ENCODE measurements around the gene POTEJ.
"Not testable (repeated sequence)": the region's sequence is repeated elsewhere in the genome, so short reads cannot be mapped to it uniquely, and the experiment has no call there.

The POTEJ gene

DNA sequence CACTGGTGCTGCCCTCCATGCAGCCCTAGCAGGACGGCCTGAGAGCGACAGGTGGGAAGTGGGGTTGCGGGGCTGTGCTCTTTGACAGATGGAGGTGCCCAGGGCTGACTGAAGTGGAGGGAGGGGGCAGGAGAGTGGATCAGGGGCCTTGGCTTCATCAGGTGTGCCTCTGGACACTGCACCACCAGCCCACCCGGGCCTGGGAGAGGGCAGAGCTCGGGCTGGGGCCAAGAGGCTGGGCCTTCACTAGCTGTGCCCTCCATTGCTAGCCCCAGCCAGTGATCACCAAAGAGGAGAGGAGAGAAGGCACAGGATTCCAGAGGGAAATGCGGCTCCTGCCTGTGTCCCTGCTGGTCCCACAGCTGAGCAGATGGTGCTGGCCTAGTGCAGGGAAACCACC is 14.5 kb upstream of the POTEJ start:
- H3K36me3 Mint-ChIP-seq (ENCODE audit: low read depth); H3K27ac Mint-ChIP-seq; H3K27me3 Mint-ChIP-seq; H3K4me1 Mint-ChIP-seq (ENCODE audit: low read depth); H3K4me3 Mint-ChIP-seq; H3K9me3 Mint-ChIP-seq: not testable (repeated sequence)

DNA sequence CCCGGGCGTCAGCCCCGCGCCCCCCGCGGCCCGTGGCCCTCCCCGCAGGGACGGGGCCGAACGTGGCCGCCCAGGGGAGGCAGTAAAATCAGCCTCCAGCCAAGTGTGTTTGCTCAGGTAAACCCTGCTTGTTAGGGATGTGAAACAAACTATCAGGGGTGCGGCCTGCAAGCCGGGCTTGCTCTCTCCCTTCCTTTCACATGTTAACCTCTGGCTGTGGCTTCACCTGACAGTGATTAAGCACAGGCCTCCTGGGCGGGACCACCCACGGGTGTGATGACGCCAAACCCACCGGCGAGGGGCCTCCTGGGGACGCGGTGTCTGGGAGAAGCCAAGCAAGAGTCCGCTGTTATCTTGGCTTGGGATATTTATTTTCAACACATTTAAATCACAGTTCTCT is 13.2 kb upstream of the POTEJ start:
- H3K4me1 Mint-ChIP-seq (ENCODE audit: low read depth); H3K9me3 Mint-ChIP-seq; H3K4me3 Mint-ChIP-seq; H3K27ac Mint-ChIP-seq; H3K36me3 Mint-ChIP-seq (ENCODE audit: low read depth); H3K27me3 Mint-ChIP-seq: not testable (repeated sequence)

DNA sequence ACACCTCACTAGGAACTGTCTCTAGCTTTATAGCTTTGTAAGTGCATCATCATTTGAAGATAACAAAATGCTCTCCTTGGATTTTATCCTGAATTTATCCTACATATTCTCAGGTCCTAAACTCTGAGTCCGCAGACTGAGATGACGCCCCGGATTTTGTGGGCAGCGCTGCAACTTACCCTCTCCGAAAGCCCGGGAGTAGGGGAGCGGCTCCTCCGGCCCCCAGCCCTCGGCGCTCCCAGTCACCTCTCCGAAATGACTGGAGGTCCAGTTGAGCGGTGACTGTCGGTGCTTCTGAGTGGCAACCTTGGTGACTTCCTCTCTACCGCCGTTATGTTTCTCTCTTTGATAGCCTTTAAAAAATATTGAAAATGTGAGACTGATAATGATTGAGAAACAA is 12.8 kb upstream of the POTEJ start:
- H3K27me3 Mint-ChIP-seq; H3K36me3 Mint-ChIP-seq (ENCODE audit: low read depth); H3K4me3 Mint-ChIP-seq; H3K4me1 Mint-ChIP-seq (ENCODE audit: low read depth); H3K27ac Mint-ChIP-seq; H3K9me3 Mint-ChIP-seq: not testable (repeated sequence)

DNA sequence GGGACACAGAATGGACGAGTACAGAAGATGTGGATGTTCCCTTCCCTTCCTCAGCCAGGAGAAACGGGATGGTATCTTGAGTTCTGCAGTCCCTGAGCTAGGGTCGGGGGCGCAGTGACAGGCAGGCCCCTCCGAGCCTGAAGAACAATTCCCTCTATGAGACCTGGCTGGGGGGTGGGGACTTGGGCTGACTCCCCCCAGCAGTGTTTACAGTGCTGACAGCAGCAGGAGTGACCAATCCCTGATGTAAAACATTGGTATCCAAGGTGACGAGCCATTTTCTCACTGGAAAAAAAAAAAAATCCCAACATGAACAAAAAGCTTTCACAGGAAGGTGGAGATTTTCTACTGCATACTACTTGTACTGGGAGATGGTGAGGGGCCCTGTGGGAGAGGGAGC is 11.8 kb upstream of the POTEJ start, which contains the start of gene CFC1:
TSS of gene CFC1 (minus strand) at position 183 of the 400 bp plus-strand sequence. CDS start 288 bp downstream, outside the sequence.
- H3K9me3 Mint-ChIP-seq, result not testable (repeated sequence)

DNA sequence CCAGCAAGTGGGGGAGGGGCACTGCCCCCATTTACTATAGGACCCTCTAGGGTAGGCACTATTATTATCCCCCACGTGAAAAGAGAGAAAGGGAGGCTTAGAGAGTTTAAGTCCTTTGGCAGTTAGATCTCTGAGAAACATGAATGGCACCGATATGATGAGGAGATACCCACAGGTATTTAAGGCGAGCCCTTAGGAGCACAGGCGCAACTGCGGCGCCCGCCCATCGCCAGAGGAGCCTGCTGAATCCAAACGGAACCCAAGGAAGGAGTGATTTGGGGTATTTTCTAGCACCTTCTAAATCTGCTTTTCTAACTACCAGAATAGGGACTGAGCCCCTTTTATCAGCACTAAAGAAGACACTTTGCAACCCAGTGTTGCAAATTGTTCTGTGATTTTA is 11.3 kb upstream of the POTEJ start:
- not testable (repeated sequence) for H3K4me3 Mint-ChIP-seq; H3K9me3 Mint-ChIP-seq; H3K27me3 Mint-ChIP-seq; H3K27ac Mint-ChIP-seq; H3K4me1 Mint-ChIP-seq (ENCODE audit: low read depth); H3K36me3 Mint-ChIP-seq (ENCODE audit: low read depth)

More for the DNA sequence above, 11.8 kb upstream of the POTEJ start, which contains the start of gene CFC1:
- not testable (repeated sequence) for H3K27ac Mint-ChIP-seq; H3K4me3 Mint-ChIP-seq; H3K4me1 Mint-ChIP-seq (ENCODE audit: low read depth); H3K27me3 Mint-ChIP-seq; H3K36me3 Mint-ChIP-seq (ENCODE audit: low read depth)

DNA sequence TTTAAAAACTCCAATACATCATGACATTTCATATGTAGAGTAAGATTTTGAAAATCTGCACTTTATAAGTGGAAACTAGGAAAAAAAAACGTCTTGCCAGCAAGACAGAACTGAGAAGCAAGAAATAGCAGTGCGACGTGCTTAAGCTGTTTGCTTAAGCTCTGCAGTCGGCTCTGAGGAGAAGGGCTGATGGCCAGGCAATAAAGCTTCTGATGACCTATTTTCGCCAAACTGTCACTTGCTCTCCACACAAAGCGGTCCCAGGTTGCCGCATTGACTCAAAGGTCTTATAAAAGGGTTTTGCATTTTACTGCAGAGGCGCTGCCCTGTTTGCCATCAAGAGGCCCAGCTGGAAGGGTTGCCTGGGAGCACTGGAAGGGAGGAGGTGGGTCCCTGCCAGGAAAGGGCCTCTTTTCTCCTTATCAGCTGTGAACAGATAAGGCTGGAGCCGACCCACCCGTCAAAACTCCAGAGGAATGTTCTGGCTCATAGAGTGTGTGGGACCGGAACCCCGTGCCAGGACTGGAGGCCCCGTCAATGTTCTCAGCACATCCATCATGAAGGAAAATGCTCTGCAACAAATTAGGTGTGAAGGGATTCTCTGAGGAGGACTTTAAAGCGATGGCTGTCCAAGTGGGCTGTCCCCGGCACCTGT is 9.5 kb upstream of the POTEJ start:
- not testable (repeated sequence) for H3K9me3 Mint-ChIP-seq; H3K27me3 Mint-ChIP-seq; H3K27ac Mint-ChIP-seq; H3K36me3 Mint-ChIP-seq (ENCODE audit: low read depth); H3K4me3 Mint-ChIP-seq; H3K4me1 Mint-ChIP-seq (ENCODE audit: low read depth)

DNA sequence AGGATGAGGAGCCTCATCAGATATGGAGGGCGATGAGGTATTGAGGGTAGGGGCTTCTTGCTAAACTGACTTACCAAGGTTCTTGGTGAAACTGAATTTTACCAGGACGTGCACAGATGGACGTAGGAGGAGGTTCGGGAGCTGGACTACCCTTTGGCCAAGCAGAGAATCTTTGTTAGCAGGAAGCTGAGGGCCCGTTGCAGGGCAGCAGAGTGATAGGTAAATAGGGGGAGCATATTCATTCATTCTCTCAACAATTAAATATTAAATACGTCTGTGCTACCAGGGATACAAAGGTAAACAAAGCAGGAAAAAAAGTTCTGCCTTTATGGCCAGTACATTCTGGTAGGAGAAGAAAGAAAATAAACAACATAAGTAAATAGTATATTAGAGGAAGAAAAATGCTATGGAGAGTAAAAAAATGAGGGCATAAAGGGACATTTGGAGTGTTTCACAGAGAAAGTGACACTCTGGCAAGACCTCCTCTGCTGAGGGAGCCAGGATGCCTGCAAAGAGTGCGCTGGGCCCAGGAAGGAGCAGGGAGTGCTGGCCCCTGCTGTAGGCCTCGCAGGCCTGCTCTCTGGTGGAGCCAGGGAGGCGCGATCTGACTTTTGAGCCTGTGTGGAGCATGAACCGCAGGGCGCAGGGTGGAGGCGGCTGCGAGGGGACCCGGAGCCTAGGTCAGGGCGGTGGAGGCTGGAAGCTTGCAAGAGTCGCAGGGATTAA is 2.8 kb upstream of the POTEJ start:
- not testable (repeated sequence) for H3K36me3 Mint-ChIP-seq (ENCODE audit: low read depth); H3K4me3 Mint-ChIP-seq; H3K27me3 Mint-ChIP-seq; H3K27ac Mint-ChIP-seq; H3K9me3 Mint-ChIP-seq; H3K4me1 Mint-ChIP-seq (ENCODE audit: low read depth)

DNA sequence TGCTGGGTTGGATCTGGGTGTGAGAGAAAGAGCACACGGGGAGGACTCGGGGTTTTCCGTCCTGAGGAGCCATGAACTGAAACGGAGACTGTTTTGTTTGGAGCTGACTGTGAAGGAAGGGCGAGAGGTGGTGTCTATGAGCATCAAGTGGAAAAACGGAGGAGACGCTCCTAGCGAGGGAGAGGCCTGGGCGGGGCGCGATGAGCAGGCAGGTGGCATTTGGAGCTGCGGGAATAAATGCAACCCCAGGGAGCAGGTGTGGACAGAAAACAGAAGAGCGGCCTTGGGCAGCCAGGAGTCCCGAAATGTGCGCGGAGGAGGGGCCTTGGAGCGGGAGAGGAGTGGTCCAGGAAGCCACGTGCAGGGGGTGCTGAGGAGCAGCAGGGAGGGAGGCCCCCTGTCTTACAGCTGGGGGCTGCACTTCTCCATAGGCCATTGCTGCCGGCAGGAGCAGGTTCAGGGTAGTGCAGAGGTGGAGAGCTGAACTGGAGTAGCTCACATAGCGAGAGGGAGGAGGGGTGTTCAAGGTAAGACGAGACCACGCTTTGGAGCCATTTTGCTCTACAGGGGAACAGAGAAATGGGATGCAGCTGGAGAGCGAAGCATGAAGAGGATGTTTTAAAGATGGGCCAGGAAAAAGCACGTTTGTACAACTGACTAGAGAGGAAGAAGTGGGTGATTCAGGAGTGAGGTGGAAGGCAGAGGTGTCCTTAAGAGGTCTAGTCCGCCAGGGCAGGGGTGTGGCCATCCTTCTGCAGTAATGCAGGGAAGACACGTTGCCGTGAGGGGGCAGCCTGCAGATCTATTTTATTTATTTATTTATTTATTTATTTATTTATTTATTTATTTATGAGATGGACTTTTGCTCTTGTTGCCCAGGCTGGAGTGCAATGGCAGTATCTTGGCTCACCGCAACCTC is 2.0 kb upstream of the POTEJ start:
- H3K27ac Mint-ChIP-seq; H3K4me1 Mint-ChIP-seq (ENCODE audit: low read depth); H3K36me3 Mint-ChIP-seq (ENCODE audit: low read depth); H3K27me3 Mint-ChIP-seq; H3K9me3 Mint-ChIP-seq; H3K4me3 Mint-ChIP-seq: not testable (repeated sequence)

DNA sequence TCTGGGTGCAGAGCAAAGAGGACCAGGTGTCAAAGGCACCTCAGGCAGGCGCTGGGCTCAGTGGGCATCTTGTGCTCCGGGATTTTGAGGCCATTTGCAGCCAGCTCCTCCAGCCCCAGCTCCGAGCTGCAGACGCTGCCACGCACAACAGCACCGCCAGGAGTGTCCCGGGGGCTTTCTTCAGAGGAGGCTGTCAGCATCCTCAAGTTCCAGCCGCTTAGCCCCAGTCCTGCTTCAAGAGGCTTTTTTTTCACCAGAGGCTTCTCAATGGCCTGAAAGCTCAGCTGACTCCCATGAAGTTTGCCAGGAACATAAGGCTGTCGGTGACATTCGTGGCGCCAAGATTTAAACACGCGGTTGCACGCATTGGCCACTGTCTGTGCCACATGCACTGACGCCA is 754 bp upstream of the POTEJ start:
- not testable (repeated sequence) for H3K4me3 Mint-ChIP-seq; H3K27ac Mint-ChIP-seq; H3K36me3 Mint-ChIP-seq (ENCODE audit: low read depth); H3K4me1 Mint-ChIP-seq (ENCODE audit: low read depth); H3K27me3 Mint-ChIP-seq; H3K9me3 Mint-ChIP-seq

DNA sequence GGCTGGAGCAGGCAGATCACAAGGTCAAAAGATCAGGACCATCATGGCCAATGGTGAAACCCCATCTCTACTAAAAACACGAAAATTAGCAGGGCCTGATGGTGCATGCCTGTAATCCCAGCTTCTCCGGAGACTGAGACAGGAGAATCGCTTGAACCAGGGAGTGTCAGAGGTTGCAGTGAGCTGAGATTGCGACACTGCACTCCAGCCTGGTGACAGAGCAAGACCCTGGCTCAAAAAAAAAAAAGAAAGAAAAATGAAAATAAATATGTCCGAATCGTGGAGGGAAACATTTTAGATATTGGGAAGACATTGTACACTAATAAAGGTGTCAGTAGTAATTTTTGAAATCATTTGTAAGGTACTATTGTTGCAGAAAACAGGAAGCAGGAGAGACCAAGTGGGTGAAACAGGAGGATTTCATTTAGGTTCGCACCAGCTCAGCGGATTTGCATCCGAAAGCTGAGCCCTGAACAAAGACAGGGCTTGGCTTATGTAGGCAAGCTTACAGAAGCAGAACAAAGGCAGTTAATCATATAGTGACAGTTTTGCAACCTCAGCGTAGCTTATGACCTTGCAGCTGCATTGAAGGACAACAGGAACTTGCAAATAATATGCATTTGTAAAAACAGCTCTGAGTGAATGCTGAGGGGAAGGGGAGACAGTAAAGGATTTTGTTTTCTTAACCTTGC is 17.7 kb downstream of the POTEJ start:
- H3K4me1 Mint-ChIP-seq (ENCODE audit: low read depth); H3K27ac Mint-ChIP-seq; H3K4me3 Mint-ChIP-seq; H3K36me3 Mint-ChIP-seq (ENCODE audit: low read depth); H3K27me3 Mint-ChIP-seq; H3K9me3 Mint-ChIP-seq: not testable (repeated sequence)

DNA sequence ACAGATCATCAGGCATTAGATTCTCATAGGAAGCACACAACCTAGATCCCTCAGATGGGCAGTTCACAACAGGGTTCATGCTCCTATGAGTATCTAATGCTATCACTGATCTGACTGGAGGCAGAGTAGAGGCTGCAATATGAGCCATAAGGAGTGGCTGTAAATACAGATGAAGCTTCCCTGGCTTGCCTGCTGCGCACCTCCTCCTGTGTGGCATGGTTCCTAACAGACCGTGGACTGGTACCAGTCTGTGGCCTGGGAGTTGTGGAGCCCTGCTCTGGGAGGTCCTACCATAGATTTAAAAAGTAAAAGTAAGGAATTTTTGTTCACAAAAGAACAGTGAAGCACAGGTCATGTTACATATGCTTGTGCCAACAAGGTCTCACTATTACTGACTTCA is 27.7 kb downstream of the POTEJ start:
- H3K27ac Mint-ChIP-seq; H3K4me3 Mint-ChIP-seq; H3K4me1 Mint-ChIP-seq (ENCODE audit: low read depth): not testable (repeated sequence)

DNA sequence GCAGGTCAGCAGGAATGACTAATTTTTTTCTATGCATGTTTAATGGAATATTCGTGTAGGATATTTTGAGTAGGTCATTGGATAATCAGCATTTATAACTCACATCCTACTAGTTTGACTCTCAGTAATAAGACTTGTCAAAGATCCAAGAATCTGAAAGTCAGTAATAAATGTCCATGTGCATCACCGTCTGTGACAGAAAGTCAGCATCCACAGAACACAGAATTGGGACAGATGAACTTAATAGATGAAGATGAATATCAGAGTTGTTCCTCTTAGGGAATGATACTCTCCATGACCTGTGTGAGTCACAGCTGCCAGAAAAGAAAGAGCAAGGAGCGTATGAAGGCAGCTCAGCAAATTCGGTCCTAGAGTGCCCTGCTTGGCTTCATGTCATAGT is 30.4 kb downstream of the POTEJ start:
- not testable (repeated sequence) for H3K36me3 Mint-ChIP-seq (ENCODE audit: low read depth); H3K27me3 Mint-ChIP-seq; H3K4me3 Mint-ChIP-seq; H3K9me3 Mint-ChIP-seq; H3K4me1 Mint-ChIP-seq (ENCODE audit: low read depth); H3K27ac Mint-ChIP-seq

More for the DNA sequence above, 27.7 kb downstream of the POTEJ start:
- H3K9me3 Mint-ChIP-seq; H3K36me3 Mint-ChIP-seq (ENCODE audit: low read depth); H3K27me3 Mint-ChIP-seq: not testable (repeated sequence)

DNA sequence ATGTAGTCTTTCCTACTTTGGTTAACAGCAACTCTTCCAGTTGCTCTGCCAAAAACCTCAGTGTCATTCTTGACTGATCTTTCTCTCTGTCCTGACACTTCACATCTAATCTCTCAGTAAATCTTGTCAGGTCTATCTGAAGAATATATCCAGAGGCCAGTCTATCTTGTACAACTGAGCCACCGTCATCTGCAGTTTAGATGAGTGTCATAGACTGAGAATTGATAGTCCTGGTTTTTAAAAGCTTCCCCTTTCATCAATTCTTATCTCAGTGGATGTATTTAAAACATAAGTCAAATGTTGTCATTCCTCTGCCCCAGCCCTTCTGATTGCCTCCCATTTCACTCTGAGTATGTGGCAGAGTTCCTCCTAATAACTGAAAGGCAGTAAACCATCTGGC is 38.0 kb downstream of the POTEJ start:
- H3K4me3 Mint-ChIP-seq, H3K9me3 Mint-ChIP-seq, H3K27ac Mint-ChIP-seq: not testable (repeated sequence)

DNA sequence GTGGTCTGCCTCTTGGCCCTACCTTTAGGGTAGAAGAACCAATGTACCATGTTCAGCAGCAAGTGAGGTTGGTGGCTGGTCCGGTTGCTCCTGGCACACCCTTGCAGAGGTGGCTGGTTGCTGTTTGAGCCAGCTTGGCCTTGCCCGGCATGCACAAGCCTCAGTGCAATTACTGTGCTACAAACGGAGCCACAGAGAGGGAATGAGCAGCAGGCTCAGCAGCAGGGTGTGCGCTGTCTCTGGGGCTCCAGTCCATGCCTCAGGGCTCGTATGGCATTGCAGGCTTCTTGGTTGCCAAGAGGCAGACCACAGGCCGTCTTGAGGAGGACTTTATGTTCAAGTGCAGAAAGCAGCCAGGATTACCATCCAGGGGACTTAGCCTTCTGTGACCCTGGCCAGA is 53.3 kb downstream of the POTEJ start:
- H3K4me3 Mint-ChIP-seq; H3K9me3 Mint-ChIP-seq; H3K27ac Mint-ChIP-seq; H3K36me3 Mint-ChIP-seq (ENCODE audit: low read depth); H3K4me1 Mint-ChIP-seq (ENCODE audit: low read depth); H3K27me3 Mint-ChIP-seq: not testable (repeated sequence)

More for the DNA sequence above, 38.0 kb downstream of the POTEJ start:
- not testable (repeated sequence) for H3K4me1 Mint-ChIP-seq (ENCODE audit: low read depth); H3K27me3 Mint-ChIP-seq; H3K36me3 Mint-ChIP-seq (ENCODE audit: low read depth)

DNA sequence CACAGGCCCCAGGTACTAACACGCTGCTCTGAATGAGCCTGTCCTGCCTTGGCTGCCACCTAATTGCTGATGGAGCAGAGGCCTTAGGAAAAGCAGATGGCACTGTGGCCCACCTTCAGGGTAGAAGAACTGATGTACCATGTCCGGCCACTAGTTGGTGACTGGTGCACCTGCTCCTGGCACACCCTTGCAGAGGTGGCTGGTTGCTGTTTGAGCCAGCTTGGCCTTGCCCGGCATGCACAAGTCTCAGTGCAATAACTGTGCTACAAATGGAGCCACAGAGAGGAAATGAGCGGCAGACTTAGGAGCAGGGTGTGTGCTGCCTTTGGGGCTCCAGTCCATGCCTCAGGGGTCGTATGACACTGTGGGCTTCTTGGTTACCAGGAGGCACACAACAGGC is 54.4 kb downstream of the POTEJ start:
- H3K27ac Mint-ChIP-seq; H3K4me3 Mint-ChIP-seq; H3K4me1 Mint-ChIP-seq (ENCODE audit: low read depth); H3K27me3 Mint-ChIP-seq; H3K36me3 Mint-ChIP-seq (ENCODE audit: low read depth); H3K9me3 Mint-ChIP-seq: not testable (repeated sequence)

Data from stimulated activated naive CD8-positive, alpha-beta T cell treated with anti-CD3 and anti-CD28 coated beads, Interleukin-15, Interleukin-2, amounts not matched to agents 100 ng/mL and 50 ng/mL, for 24 hours (primary cell).